Neural cell (in vitro differentiated cells): ENCODE measurements around the gene RMDN3.

ENCODE experiments used
- EP300 ChIP-seq: fragments of 450-650 bp; conservative IDR thresholded peaks from 2 replicates; pipeline ENCODE4 v1.6.1; 2014; ENCODE audit warnings: antibody characterized with exemption, mild to moderate bottlenecking, moderate library complexity; ENCODE audit not compliant: poor library complexity, severe bottlenecking
- EZH2 ChIP-seq: fragments of 200-600, 300-800 bp; shearing (Covaris generic), sonication (generic); IDR thresholded peaks from 2 replicates; pipeline ENCODE4 v1.6.1; 2014; ENCODE audit warnings: antibody characterized with exemption, low read length, borderline replicate concordance, mild to moderate bottlenecking; ENCODE audit not compliant: insufficient read depth, poor library complexity, severe bottlenecking
- MXI1 ChIP-seq: fragments of 450-650 bp; conservative IDR thresholded peaks from 2 replicates; pipeline ENCODE4 v1.6.1; 2014; ENCODE audit warnings: antibody characterized with exemption, mild to moderate bottlenecking; ENCODE audit not compliant: poor library complexity, severe bottlenecking
- POLR2AphosphoS5 ChIP-seq: IDR thresholded peaks from 2 replicates; pipeline ENCODE4 v1.6.1; 2012
- REST ChIP-seq: IDR thresholded peaks from 2 replicates; pipeline ENCODE4 v1.6.1; 2012; ENCODE audit warnings: borderline replicate concordance
- TF ChIP-seq, protein P1 (sequence below): fragments of 450-650 bp; IDR thresholded peaks from 2 replicates; pipeline ENCODE4 v1.5.1; 2014; ENCODE audit warnings: antibody characterized with exemption, mild to moderate bottlenecking, moderate library complexity; ENCODE audit not compliant: poor library complexity, severe bottlenecking

DNA sequence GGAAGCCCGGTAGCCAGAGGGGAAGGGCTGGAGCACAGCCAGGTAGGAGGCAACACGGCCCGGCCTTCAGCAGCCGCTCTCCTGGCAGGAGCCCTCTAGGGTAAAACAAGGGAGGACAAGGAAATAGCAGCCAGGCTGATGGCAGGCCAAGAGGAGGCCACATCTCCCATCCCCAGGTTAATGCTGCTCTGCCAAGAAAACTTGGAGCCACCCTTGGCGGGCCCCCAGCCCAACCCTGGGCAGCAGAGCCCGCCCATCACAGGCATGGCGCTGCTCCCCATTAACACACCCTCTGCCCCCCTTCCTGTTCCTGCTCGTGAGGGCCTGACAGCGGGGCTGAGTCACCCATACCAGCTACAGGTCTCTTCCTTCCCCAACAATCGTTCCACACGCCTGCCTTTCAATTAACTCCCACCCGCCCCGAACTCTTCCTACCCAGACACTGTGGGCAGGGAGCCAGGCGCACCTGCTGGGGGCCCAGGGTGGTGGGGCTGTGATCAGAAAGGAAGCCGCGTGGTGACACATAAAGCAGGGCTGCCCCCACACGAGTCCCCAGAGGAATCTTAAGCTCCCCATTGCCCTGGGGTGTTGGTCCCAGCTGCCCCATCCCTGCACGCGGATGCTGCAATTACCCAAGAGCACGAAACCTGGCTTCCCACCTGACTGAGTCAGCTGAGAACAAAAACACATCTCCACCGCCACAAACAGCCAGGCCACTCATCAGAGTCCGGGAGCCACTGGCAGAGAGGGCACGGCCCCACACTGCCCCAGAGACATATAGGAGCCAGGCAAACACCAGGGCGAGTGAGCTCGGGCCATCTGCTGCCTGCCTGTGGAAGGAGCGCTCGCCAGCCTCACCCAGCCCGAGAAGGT, 14.5 kb upstream of the RMDN3 start, which contains the start of gene C15orf62:
- TF ChIP-seq, protein P1, sequence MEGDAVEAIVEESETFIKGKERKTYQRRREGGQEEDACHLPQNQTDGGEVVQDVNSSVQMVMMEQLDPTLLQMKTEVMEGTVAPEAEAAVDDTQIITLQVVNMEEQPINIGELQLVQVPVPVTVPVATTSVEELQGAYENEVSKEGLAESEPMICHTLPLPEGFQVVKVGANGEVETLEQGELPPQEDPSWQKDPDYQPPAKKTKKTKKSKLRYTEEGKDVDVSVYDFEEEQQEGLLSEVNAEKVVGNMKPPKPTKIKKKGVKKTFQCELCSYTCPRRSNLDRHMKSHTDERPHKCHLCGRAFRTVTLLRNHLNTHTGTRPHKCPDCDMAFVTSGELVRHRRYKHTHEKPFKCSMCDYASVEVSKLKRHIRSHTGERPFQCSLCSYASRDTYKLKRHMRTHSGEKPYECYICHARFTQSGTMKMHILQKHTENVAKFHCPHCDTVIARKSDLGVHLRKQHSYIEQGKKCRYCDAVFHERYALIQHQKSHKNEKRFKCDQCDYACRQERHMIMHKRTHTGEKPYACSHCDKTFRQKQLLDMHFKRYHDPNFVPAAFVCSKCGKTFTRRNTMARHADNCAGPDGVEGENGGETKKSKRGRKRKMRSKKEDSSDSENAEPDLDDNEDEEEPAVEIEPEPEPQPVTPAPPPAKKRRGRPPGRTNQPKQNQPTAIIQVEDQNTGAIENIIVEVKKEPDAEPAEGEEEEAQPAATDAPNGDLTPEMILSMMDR, result no peak
- no peak for TF ChIP-seq EP300
- TF ChIP-seq MXI1, result no peak
- no peak for TF ChIP-seq EZH2
- no peak for TF ChIP-seq POLR2AphosphoS5
- no peak for TF ChIP-seq REST
